Subcutaneous adipose tissue (tissue), 4 donors: ENCODE data around the gene RABGAP1. TPM values are rescaled to one million over a fixed set of nuclear protein-coding genes. Genes with fewer than 3 reads are reported as not detected.

ENCODE experiments used
- total RNA-seq, 4 donors: library from RNA; depleted of rRNA; stranded (reverse); fragments of >200 nt; gene quantifications; one replicate each; pipeline ENCODE4 v1.1.0, GENCODE V29; 2016
- TF ChIP-seq, protein P1 (sequence below): fragments of 450-650 bp; IDR thresholded peaks from one replicate; pipeline ENCODE4 v1.5.1; 2016; ENCODE audit warnings: low read depth, mild to moderate bottlenecking, control low read depth, antibody characterized with exemption, moderate library complexity

Gene RABGAP1
- total RNA-seq, 4 donors from 2014 or later: 47.4 to 65.4 (median 52.8) TPM

DNA sequence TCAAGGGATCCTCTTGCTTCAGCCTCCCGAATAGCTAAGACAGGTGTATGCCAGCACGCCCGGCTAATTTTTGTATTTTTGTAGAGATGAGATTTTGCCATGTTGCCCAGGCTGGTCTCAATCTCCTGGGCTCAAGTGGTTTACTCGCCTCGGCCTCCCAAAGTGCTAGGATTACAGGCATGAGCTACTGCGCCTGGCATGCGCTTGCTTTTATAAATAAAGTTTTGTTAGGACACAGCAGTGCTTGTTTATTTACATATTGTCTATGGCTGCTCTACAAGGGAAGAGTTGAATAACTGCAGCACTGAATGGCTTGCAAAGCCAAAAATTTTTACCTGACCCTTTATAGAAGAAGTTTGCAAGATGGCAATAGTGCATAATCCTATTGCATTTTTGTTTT is 120.4 kb downstream of the RABGAP1 start:
- TF ChIP-seq, protein P1, sequence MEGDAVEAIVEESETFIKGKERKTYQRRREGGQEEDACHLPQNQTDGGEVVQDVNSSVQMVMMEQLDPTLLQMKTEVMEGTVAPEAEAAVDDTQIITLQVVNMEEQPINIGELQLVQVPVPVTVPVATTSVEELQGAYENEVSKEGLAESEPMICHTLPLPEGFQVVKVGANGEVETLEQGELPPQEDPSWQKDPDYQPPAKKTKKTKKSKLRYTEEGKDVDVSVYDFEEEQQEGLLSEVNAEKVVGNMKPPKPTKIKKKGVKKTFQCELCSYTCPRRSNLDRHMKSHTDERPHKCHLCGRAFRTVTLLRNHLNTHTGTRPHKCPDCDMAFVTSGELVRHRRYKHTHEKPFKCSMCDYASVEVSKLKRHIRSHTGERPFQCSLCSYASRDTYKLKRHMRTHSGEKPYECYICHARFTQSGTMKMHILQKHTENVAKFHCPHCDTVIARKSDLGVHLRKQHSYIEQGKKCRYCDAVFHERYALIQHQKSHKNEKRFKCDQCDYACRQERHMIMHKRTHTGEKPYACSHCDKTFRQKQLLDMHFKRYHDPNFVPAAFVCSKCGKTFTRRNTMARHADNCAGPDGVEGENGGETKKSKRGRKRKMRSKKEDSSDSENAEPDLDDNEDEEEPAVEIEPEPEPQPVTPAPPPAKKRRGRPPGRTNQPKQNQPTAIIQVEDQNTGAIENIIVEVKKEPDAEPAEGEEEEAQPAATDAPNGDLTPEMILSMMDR: no peak

DNA sequence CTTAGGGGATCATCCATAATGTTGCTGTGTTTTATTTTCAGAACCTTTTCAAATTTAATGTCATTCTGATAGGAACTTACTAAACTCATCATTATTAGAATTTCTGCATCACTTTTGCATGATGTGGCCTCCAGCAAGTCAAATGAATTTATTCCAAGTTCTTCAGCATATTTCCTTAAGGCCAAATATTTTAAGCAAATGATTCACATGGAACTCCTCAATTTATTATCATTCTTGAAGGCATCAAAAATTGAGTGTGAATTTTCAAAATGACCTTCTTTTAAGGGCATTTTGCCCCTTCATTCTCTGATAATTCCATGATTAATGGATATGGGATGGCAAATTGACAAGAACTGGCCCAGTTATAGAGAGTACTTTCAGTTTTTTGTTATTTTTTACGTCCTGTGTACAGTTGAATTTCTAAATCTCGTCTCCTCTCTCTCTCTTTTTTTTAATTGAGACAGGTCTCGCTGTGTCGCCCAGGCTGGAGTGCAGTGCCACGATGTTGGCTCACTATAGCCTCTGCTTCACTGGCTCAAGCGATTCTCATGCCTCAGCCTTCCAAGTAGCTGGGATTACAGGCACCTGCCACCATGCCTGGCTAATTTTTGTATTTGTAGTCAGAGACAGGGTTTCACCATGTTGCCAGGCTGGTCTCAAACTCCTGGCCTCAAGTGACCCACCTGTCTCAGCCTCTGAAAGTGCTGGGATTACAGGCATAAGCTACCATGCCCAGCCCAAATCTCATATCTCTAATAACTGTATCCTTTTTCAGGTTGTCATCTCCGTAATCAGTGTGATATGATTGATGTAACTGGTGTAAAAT is 121.7 kb downstream of the RABGAP1 start:
- TF ChIP-seq, protein P1: no peak

DNA sequence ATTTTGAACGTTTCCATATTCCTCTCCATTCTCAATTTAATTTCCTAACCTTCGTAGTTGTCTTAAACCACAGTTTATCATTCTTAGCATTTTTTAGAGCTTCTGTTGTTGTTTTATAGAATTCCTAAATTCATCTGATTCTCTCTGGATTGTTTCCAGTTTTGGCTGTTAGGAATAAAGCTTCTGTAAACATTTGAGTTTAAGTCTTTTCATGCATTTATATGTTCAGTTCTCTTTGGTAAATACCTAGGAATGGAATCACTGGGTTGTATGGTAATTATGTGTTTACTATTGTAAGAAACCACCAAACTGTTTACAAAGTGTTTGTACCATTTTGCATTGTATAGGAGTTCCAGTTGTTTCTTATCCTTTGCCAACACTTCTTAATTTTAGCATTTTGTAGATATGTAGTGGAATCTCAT is 122.4 kb downstream of the RABGAP1 start:
- TF ChIP-seq, protein P1: no peak

DNA sequence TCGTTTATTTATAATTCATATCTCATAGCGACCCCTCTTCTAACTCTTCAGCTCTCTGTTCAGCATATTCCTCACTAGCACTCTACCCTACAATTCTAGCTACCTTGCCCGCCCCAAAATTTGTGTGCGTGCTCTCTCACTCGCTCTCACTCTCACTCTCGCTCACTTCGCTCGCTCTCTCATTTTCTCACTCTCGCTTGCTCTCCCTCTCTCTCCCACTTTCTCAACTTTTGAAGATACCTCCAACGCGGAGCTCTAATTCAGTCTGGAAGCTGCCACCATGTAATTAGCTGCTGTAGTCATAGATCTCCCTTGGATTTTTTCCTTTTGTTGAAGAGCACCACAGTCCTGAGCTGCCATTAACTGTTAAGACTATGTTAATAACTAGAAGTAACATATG is 123.1 kb downstream of the RABGAP1 start:
- TF ChIP-seq, protein P1: no peak

DNA sequence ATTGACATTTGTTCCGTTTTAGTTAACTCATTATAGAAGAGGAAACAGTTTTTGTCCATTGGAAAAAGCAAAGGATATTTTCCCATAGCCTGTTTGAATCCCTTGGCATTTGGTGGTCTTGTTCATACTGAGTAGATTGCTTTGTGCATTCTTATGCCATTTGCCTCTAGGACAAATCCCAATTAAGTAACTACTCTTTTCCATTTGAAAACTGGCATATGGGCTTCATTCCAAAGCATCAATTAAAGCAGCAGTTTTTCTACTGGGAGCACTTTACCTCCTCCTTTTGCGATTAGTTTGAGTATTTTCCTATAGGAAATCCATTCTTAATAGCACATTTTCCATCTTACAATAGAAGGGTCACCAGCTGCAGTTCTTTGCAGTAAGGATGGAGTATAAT is 123.9 kb downstream of the RABGAP1 start:
- TF ChIP-seq, protein P1: no peak

DNA sequence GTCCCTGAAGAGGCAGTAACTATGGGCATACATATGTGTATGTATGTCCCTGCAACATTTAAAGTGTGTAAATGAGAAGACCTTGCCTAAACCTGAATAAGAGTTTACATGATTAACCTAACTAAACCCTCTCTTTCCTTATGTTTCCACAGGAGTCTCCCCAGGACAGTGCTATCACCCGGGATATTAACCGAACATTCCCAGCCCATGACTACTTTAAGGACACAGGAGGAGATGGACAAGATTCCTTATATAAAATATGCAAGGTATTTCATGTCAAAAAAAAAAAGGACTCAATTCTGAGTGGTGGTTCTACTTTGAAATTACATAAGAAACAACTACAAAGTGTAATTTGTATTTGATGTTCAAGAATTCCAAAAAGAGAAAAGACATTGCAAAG is 124.4 kb downstream of the RABGAP1 start:
- TF ChIP-seq, protein P1: no peak

DNA sequence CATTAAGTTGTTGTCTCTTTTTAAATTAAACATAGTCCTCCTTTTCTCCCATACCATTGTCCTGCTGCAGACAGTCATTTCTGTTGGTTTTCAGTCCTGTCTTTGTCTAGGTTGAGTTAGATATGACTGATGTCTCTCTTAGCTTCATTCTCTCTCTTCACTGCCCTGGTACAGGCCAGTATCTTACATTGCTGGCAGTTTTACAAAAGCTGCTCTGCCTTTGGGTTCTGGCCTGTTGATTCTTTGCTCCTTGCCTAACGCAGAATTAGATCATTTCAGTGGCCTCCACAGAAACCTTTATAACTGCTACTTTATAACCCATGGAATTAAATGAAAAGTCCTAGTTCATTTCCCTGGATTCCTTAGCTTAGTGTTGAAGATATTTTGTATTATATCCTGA is 126.3 kb downstream of the RABGAP1 start:
- TF ChIP-seq, protein P1: no peak
